Keratinocyte (primary cell): ENCODE results near the gene B3GAT1. TPM values are rescaled to one million over a fixed set of nuclear protein-coding genes. Genes with fewer than 3 reads are reported as not detected.

Source experiments
- DNase-seq: peaks from one replicate; pipeline ENCODE4 v3.0.0-alpha.2; 2011; ENCODE audit warnings: low read depth, missing footprints, low spot score
- FAIRE-seq: peaks from 2 replicates; lab custom pipeline; 2011; peaks lifted over from hg19 to GRCh38; lab: Jason Lieb, UNC
- H2AFZ ChIP-seq: 2 replicates; pipeline ENCODE4 v1.6.0; 2012; ENCODE audit warnings: low read length, control low read depth, inconsistent platforms; ENCODE audit not compliant: control insufficient read depth
- H3K27ac ChIP-seq: 2 replicates; pipeline ENCODE4 v1.5.1; 2011; ENCODE audit warnings: low read length; ENCODE audit not compliant: control insufficient read depth, insufficient read depth
- H3K27me3 ChIP-seq: 3 replicates; pipeline ENCODE4 v1.6.0; 2011; ENCODE audit warnings: low read length; ENCODE audit not compliant: control insufficient read depth, insufficient read depth; ENCODE audit errors: extremely low read depth
- H3K36me3 ChIP-seq, 2 experiments: 2 replicates in 1 of 2; 3 replicates in 1 of 2; pipeline ENCODE4 v1.5.1; 2011; ENCODE audit warnings: low read length in 2 of 2, mild to moderate bottlenecking in 1 of 2; ENCODE audit not compliant: control insufficient read depth in 2 of 2, insufficient read depth in 2 of 2; ENCODE audit errors: extremely low read depth in 1 of 2
- H3K4me1 ChIP-seq: 3 replicates; pipeline ENCODE4 v1.5.1; 2011; ENCODE audit warnings: low read length; ENCODE audit not compliant: control insufficient read depth, insufficient read depth; ENCODE audit errors: extremely low read depth
- H3K4me2 ChIP-seq: 3 replicates; pipeline ENCODE4 v1.6.0; 2011; ENCODE audit warnings: low read depth, low read length; ENCODE audit not compliant: control insufficient read depth, insufficient read depth; ENCODE audit errors: extremely low read depth
- H3K4me3 ChIP-seq, 3 experiments: fragments of 200-600 bp in 1 of 3; sonication (generic) in 1 of 3; 2 replicates in 2 of 3; 3 replicates in 1 of 3; pipeline ENCODE4 v1.5.1; 2011 to 2016; ENCODE audit warnings: low read length in 3 of 3, mild to moderate bottlenecking in 3 of 3, control low read depth in 2 of 3, inconsistent platforms in 1 of 3, low read depth in 1 of 3, mixed read lengths in 1 of 3, mixed run types in 1 of 3, moderate library complexity in 1 of 3; ENCODE audit not compliant: control insufficient read depth in 2 of 3, insufficient read depth in 2 of 3; ENCODE audit errors: extremely low read depth in 1 of 3
- H3K79me2 ChIP-seq: 2 replicates; pipeline ENCODE4 v1.6.0; 2012; ENCODE audit warnings: low read length; ENCODE audit not compliant: control insufficient read depth, insufficient read depth
- H3K9ac ChIP-seq: 3 replicates; pipeline ENCODE4 v1.6.0; 2011; ENCODE audit warnings: low read length; ENCODE audit not compliant: control insufficient read depth, insufficient read depth; ENCODE audit errors: extremely low read depth
- H3K9me1 ChIP-seq: 3 replicates; pipeline ENCODE4 v1.6.0; 2011; ENCODE audit warnings: low read length; ENCODE audit not compliant: control insufficient read depth, insufficient read depth; ENCODE audit errors: extremely low read depth
- H3K9me3 ChIP-seq: 2 replicates; pipeline ENCODE4 v1.5.1; 2012; ENCODE audit warnings: low read depth, low read length; ENCODE audit not compliant: control insufficient read depth
- H4K20me1 ChIP-seq: 3 replicates; pipeline ENCODE4 v1.6.0; 2011; ENCODE audit warnings: low read length; ENCODE audit not compliant: control insufficient read depth, insufficient read depth; ENCODE audit errors: extremely low read depth
- CTCF ChIP-seq, 3 experiments: IDR thresholded peaks in 1 of 3; conservative IDR thresholded peaks in 1 of 3; optimal IDR thresholded peaks in 1 of 3; 2 replicates in 2 of 3; 3 replicates in 1 of 3; pipeline versions ENCODE3 to v1.5.1; 2011; ENCODE audit warnings: low read length in 3 of 3, mild to moderate bottlenecking in 3 of 3, moderate library complexity in 2 of 3, control low read depth in 1 of 3, inconsistent platforms in 1 of 3; ENCODE audit not compliant: insufficient read depth in 2 of 3; ENCODE audit errors: extremely low read depth in 1 of 3
- EZH2 ChIP-seq: IDR thresholded peaks from one replicate; pipeline ENCODE4 v1.6.1; 2012; ENCODE audit warnings: inconsistent platforms, mild to moderate bottlenecking, low read length, moderate library complexity
- dilution Hi-C: fragments of 300-500 bp; cut with MboI; formaldehyde crosslinking; loops from one replicate; pipeline ENCODE4 v1.7.0; 2020; ENCODE audit warnings: low sequenced_read_pairs; ENCODE audit not compliant: extremely low pct_ligation_motif_present
- polyA plus RNA-seq, 5 experiments: library from polyadenylated mRNA; depleted of rRNA in 3 of 5; stranded (reverse) in 3 of 5; stranded (forward) in 1 of 5; unstranded in 1 of 5; fragments of >200 nt; gene quantifications; 1 replicate in 1 of 5; 2 replicates in 3 of 5; 3 replicates in 1 of 5; pipeline versions ENCODE4 v1.2.1 to v1.2.3, GENCODE V29; 2011 to 2012; ENCODE audit warnings: missing spikeins in 2 of 5, low read depth in 1 of 5, low replicate concordance in 1 of 5

B3GAT1 gene
- polyA plus RNA-seq, 1 donor (not counting 4 experiments of a cell fraction or from before 2014, with no cell fraction given) = 0.04 TPM

GRCh38 chr11:134364261-134364660 lies 47.8 kb downstream of the B3GAT1 start:
- Histone ChIP-seq H4K20me1 (no peaks in the 10 kb centered on the region), H3K4me1 (no peaks in the 10 kb centered on the region), H3K27me3 (no peaks in the 10 kb centered on the region), H3K4me3 (no peak overlapping the region), H2AFZ (no peak overlapping the region), H3K27ac (no peak overlapping the region), H3K9me1 (no peaks in the 10 kb centered on the region), H3K36me3 (no peaks in the 10 kb centered on the region), H3K9me3 (no peaks in the 10 kb centered on the region), H3K9ac (no peak overlapping the region), H3K4me2 (no peak overlapping the region), H3K79me2 (no peaks in the 10 kb centered on the region)
- dilution Hi-C loops = no loop called here
- TF ChIP-seq CTCF (optimal IDR thresholded peaks at IDR 0.05 in 1 of 3, IDR thresholded peaks at IDR 0.05 in 1 of 3, conservative IDR thresholded peaks at IDR 0.05 in 1 of 3; ENCODE audit: extremely low read depth in 1 of 3, insufficient read depth in 2 of 3, low read length in 3 of 3) (no peak), EZH2 (no peak)
- FAIRE-seq = no peak
- no peak for DNase-seq

DNA sequence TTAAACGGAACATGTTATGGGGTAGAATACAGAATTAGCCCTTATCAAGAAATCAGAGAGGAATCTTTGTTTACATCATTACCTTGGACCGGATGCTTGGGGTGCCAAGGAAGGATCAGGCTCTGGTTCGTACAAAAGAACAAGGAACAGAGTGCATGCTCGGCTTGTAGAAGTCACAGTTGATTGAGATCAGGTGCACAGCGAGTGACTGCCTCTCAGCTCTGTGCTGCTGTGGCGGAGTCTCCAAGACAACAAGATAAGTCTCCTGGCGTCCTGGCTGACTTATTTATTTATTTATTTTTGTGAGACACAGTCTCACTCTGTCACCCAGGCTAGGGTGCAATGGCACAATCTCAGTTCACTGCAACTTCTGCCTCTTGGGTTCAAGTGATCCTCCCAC lies 48.5 kb downstream of the B3GAT1 start:
- no peak for TF ChIP-seq CTCF (optimal IDR thresholded peaks at IDR 0.05 in 1 of 3, IDR thresholded peaks at IDR 0.05 in 1 of 3, conservative IDR thresholded peaks at IDR 0.05 in 1 of 3; ENCODE audit: extremely low read depth in 1 of 3, insufficient read depth in 2 of 3, low read length in 3 of 3)
- no peak for TF ChIP-seq EZH2
- no peak for FAIRE-seq
- H3K9me3 ChIP-seq = no peaks in the 10 kb centered on the region

More for the DNA sequence above, 48.5 kb downstream of the B3GAT1 start:
- Histone ChIP-seq H3K9me1 (no peaks in the 10 kb centered on the region), H3K27me3 (no peaks in the 10 kb centered on the region), H3K9ac (no peak overlapping the region), H3K27ac (no peak overlapping the region), H2AFZ (no peak overlapping the region), H3K4me2 (no peak overlapping the region), H3K4me3 (no peak overlapping the region), H4K20me1 (no peaks in the 10 kb centered on the region), H3K4me1 (no peaks in the 10 kb centered on the region), H3K79me2 (no peaks in the 10 kb centered on the region), H3K36me3 (no peaks in the 10 kb centered on the region)
- dilution Hi-C loops = no loop called here
- DNase-seq = no peak
